Measurements from ENCODE around the gene IFNA8.

DNA sequence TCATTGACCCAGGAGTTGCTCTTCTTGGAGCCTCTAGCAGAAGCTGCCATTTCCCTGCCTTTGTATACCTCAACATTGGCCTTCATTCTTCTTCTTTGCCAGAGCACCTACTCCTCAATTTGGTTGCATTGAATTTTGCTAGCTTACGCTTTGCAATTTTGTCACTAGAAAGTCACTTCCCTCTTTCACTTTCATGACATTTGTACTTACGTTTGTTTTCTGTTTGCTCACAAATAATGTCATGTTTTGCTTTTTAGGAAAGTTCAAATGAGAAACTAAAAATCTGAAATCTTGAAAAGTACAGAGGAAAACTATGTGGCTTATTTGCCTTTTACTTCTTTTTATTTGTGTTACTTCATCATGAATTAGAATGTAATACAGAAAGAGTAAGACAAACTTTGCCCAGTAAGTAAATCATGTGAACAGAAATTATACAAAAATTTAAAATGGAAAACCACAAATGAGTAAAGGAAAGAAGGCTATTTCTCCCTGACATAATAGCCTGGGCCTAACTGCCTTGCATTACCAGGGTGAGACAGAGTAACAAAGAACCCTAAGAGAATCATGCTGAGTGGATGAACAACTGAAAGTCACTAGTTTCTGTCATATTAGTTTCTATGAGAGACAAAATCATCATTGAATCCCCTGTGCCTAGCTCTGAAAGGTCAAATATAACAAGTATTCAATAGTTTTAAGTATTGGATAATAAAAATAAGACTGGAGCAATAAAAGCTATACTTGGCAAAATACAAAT, 23.9 kb downstream of the IFNA8 start:
- TF ChIP-seq, protein P1, sequence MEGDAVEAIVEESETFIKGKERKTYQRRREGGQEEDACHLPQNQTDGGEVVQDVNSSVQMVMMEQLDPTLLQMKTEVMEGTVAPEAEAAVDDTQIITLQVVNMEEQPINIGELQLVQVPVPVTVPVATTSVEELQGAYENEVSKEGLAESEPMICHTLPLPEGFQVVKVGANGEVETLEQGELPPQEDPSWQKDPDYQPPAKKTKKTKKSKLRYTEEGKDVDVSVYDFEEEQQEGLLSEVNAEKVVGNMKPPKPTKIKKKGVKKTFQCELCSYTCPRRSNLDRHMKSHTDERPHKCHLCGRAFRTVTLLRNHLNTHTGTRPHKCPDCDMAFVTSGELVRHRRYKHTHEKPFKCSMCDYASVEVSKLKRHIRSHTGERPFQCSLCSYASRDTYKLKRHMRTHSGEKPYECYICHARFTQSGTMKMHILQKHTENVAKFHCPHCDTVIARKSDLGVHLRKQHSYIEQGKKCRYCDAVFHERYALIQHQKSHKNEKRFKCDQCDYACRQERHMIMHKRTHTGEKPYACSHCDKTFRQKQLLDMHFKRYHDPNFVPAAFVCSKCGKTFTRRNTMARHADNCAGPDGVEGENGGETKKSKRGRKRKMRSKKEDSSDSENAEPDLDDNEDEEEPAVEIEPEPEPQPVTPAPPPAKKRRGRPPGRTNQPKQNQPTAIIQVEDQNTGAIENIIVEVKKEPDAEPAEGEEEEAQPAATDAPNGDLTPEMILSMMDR (IDR thresholded peaks at IDR 0.05; ENCODE audit: low read depth, low read length) = no peak
- TF ChIP-seq EZH2phosphoT487 (IDR thresholded peaks at IDR 0.05; ENCODE audit: low read depth) = no peak

All from OCI-LY3 (cell line).